ENCODE measurements around the gene CCAR1. TPM values are rescaled to one million over a fixed set of nuclear protein-coding genes. Genes with fewer than 3 reads are reported as not detected.
"Not testable (repeated sequence)": the region's sequence is repeated elsewhere in the genome, so short reads cannot be mapped to it uniquely, and the experiment has no call there.

Gene CCAR1
- total and polyA plus RNA-seq, 2 experiments from 2014 or later = 32.4 to 53.2 TPM

DNA sequence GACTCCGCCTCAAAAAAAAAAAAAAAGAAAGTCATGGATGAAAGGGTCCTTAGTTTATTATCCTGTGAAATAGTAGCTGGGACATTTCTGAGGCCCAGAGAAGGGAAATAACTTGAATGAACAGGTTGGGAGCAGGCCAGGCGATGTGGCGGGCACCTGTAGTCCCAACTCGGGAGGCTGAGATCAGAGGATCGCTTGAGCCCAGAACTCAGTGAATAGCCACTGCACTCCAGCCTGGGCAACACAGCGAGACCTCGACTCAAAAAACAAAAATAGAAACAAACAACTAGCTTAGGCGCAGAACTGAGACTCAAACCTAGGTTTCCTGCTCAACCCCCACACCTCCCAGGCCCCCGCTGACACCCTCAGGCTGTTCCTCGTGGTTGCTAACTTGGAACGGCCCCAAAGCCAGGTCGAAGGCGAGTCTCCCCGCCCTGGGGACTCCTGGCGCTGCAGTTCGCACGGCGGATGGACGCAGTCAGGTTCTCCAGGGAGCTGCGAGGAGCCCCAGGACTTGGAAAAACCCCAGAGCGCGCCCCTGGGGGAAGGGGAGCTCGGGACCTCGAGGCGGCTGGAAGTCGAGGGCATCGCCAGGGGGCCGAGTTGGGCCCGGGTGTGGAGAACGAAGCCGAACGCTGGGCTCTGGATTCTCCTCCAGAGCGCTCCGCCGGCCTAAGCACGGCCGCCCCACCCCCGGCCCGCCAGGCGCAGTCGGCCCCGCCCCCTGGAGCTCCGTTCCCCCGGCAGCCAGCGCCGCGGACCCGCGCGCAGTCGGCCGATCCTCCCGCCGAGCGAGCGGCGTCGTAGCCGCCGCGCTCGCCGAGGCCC is 105.9 kb downstream of the CCAR1 start, which contains the start of gene STOX1:
STOX1 (plus strand) TSS at position 768 of the 828 bp plus-strand sequence. CDS start 93 bp downstream, outside the sequence.
- no peak within 1 kb of the TSS for H3K27ac ChIP-seq
- peaks cover 32% of the 10 kb centered on the region for H3K27me3 ChIP-seq (replicated peaks; ENCODE audit: insufficient read depth)
- no peaks in the 10 kb centered on the region for H3K36me3 ChIP-seq (ENCODE audit: low read depth)
- no peaks in the 10 kb centered on the region for H3F3A ChIP-seq (ENCODE audit: insufficient read depth)
- H3K4me1 ChIP-seq (ENCODE audit: insufficient read depth) = no peaks in the 10 kb centered on the region
- TF ChIP-seq EZH2phosphoT487 (IDR thresholded peaks at IDR 0.05; ENCODE audit: insufficient read depth, low read depth) (no peak), EZH2 (IDR thresholded peaks at IDR 0.05; ENCODE audit: insufficient read depth, poor library complexity, severe bottlenecking) (no peak)
- 7 to 8% methylated on average over 40 to 41 of the region's 63 CpGs for WGBS, 2 experiments (ENCODE audit: low coverage in 1 of 2, low lambda C conversion rate in 2 of 2, missing lambda C conversion rate in 2 of 2)
- H3K79me2 ChIP-seq (ENCODE audit: insufficient read depth) = no peaks in the 10 kb centered on the region
- peak within 1 kb of the TSS; percentile 81 for H3K4me2 ChIP-seq (ENCODE audit: unreplicated experiment)
- peak within 1 kb of the TSS; percentile 89 for H2AFZ ChIP-seq
- H3K9me2 ChIP-seq (ENCODE audit: insufficient read depth) = no peaks in the 10 kb centered on the region
- DNase-seq = peak; percentile 68
- H4K20me1 ChIP-seq (ENCODE audit: insufficient read depth) = no peaks in the 10 kb centered on the region
- H3K9ac ChIP-seq = peak within 1 kb of the TSS; percentile 59; the same call in 1 of the 2 replicates
- H3K4me3 ChIP-seq = peak within 1 kb of the TSS; percentile 79
- in situ Hi-C loops (cut with MboI) = no loop called here
- H3K9me3 ChIP-seq (ENCODE audit: low read depth) = no peaks in the 10 kb centered on the region

DNA sequence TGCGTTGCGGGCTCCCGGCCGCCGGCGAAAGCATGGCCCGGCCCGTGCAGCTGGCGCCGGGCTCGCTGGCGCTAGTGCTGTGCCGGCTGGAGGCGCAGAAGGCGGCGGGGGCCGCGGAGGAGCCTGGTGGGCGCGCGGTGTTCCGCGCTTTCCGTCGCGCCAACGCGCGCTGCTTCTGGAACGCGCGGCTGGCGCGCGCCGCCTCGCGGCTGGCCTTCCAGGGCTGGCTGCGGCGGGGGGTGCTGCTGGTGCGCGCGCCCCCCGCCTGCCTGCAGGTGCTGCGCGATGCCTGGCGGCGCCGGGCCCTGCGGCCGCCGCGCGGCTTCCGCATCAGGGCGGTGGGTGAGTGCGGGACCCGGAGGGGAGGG is 106.5 kb downstream of the CCAR1 start:
- DNase-seq; H3K9ac ChIP-seq; H4K20me1 ChIP-seq (ENCODE audit: insufficient read depth); in situ Hi-C loops (cut with MboI); H3K79me2 ChIP-seq (ENCODE audit: insufficient read depth); H3K9me3 ChIP-seq (ENCODE audit: low read depth); H3K9me2 ChIP-seq (ENCODE audit: insufficient read depth); H3F3A ChIP-seq (ENCODE audit: insufficient read depth); H3K4me1 ChIP-seq (ENCODE audit: insufficient read depth); H3K36me3 ChIP-seq (ENCODE audit: low read depth); H2AFZ ChIP-seq; H3K27ac ChIP-seq: not testable (repeated sequence)
- Histone ChIP-seq H3K4me2 (ENCODE audit: unreplicated experiment) (peak overlapping the region; percentile 81), H3K27me3 (replicated peaks; ENCODE audit: insufficient read depth) (peaks cover 36% of the 10 kb centered on the region), H3K4me3 (peak overlapping the region; percentile 79)
- 0% methylated on average over 13 to 18 of the region's 58 CpGs for WGBS, 2 experiments (ENCODE audit: low coverage in 1 of 2, low lambda C conversion rate in 2 of 2, missing lambda C conversion rate in 2 of 2)

DNA sequence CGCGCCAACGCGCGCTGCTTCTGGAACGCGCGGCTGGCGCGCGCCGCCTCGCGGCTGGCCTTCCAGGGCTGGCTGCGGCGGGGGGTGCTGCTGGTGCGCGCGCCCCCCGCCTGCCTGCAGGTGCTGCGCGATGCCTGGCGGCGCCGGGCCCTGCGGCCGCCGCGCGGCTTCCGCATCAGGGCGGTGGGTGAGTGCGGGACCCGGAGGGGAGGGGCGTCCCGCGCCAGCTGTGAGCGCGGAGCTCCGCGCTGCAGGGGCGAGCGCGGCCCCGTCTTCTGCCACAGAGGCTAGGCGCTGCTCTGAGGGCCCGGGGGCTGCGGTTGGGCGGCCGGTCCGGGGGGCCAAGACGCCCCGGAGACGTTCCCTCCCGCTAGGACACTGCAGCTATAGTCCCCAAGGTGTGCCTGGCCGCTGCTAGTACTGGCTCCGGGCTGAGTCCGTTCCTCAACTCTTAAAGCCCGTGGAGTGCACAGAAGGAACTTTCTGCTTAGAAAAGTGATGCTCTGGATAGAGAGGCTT is 107.1 kb downstream of the CCAR1 start:
- Histone ChIP-seq H3K4me3 (0 out of 2 replicates have a peak overlapping the region, but pooled peaks have one; percentile 18), H3K27me3 (replicated peaks; ENCODE audit: insufficient read depth) (peaks cover 42% of the 10 kb centered on the region)
- H3K27ac ChIP-seq; H3K9me2 ChIP-seq (ENCODE audit: insufficient read depth); H3K9ac ChIP-seq; H4K20me1 ChIP-seq (ENCODE audit: insufficient read depth); H3K4me2 ChIP-seq (ENCODE audit: unreplicated experiment); in situ Hi-C loops (cut with MboI); H3K36me3 ChIP-seq (ENCODE audit: low read depth); H3K9me3 ChIP-seq (ENCODE audit: low read depth); H3K79me2 ChIP-seq (ENCODE audit: insufficient read depth); H3F3A ChIP-seq (ENCODE audit: insufficient read depth); H3K4me1 ChIP-seq (ENCODE audit: insufficient read depth); H2AFZ ChIP-seq: not testable (repeated sequence)
- peak; percentile 9 for DNase-seq
- 0 to 4% methylated on average over 11 to 19 of the region's 59 CpGs for WGBS, 2 experiments (ENCODE audit: low coverage in 1 of 2, low lambda C conversion rate in 2 of 2, missing lambda C conversion rate in 2 of 2)

DNA sequence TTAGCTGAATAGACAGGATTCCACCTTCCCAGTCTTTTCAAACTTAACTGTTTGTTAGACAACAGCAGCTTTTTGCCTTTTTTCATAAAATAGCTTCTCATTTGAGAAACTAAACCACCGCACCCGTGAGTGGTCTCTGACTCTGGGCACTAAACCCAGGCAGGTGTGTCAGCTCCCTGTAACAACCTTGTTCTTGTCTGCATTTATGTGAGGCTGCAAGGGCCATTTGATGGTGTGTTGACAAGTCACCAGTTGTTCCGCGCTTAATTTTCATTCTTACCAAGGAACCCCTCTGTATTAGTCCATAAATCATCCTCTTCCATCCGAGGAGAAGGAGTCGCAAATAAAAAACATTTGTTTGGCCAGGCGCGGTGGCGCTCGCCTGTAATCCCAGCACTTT is 107.8 kb downstream of the CCAR1 start:
- no peaks in the 10 kb centered on the region for H3K36me3 ChIP-seq (ENCODE audit: low read depth)
- H3K9me3 ChIP-seq (ENCODE audit: low read depth) = no peaks in the 10 kb centered on the region
- no peaks in the 10 kb centered on the region for H3F3A ChIP-seq (ENCODE audit: insufficient read depth)
- in situ Hi-C loops (cut with MboI) = no loop called here
- no peak overlapping the region for H3K4me2 ChIP-seq (ENCODE audit: unreplicated experiment)
- no peaks in the 10 kb centered on the region for H3K4me1 ChIP-seq (ENCODE audit: insufficient read depth)
- WGBS, 2 experiments (ENCODE audit: low coverage in 1 of 2, low lambda C conversion rate in 2 of 2, missing lambda C conversion rate in 2 of 2) = 66 to 68% methylated on average over 10 of the region's 10 CpGs
- no peak overlapping the region for H2AFZ ChIP-seq
- H3K79me2 ChIP-seq (ENCODE audit: insufficient read depth) = no peaks in the 10 kb centered on the region
- no peak overlapping the region for H3K9ac ChIP-seq
- no peak for TF ChIP-seq EZH2phosphoT487 (IDR thresholded peaks at IDR 0.05; ENCODE audit: insufficient read depth, low read depth)
- TF ChIP-seq EZH2 (IDR thresholded peaks at IDR 0.05; ENCODE audit: insufficient read depth, poor library complexity, severe bottlenecking) = no peak
- no peak overlapping the region for H3K27ac ChIP-seq
- no peak overlapping the region for H3K4me3 ChIP-seq
- H4K20me1 ChIP-seq (ENCODE audit: insufficient read depth) = no peaks in the 10 kb centered on the region
- DNase-seq = no peak
- no peaks in the 10 kb centered on the region for H3K9me2 ChIP-seq (ENCODE audit: insufficient read depth)
- H3K27me3 ChIP-seq (replicated peaks; ENCODE audit: insufficient read depth) = peaks cover 44% of the 10 kb centered on the region

All from GM23248 (cell line).